ENCODE data around the gene SGPL1.
A peak's percentile ranks its signal among the peaks of the same experiment; 100 is the strongest.

Gene SGPL1

GRCh38 chr10:70811881-70812280, 3.9 kb upstream of the SGPL1 start:
- no peak for FAIRE-seq

GRCh38 chr10:70812814-70813213, 2.9 kb upstream of the SGPL1 start:
- no peak for FAIRE-seq

GRCh38 chr10:70814126-70814525, 1.6 kb upstream of the SGPL1 start:
- FAIRE-seq = no peak

GRCh38 chr10:70816220-70816894, 609 bp downstream of the SGPL1 start:
- peak; percentile 94 for FAIRE-seq

GRCh38 chr10:70820976-70821750, 5.4 kb downstream of the SGPL1 start:
- FAIRE-seq = no peak

- no peak for FAIRE-seq
Observed at GRCh38 chr10:70822076-70822820, 6.5 kb downstream of the SGPL1 start.

- FAIRE-seq = no peak
Observed at GRCh38 chr10:70827086-70827757, 11.5 kb downstream of the SGPL1 start.

GRCh38 chr10:70828923-70829322, 13.2 kb downstream of the SGPL1 start:
- no peak for FAIRE-seq

GRCh38 chr10:70829543-70829942, 13.8 kb downstream of the SGPL1 start:
- FAIRE-seq = no peak

GRCh38 chr10:70830164-70830563, 14.4 kb downstream of the SGPL1 start:
- FAIRE-seq = no peak

- no peak for FAIRE-seq
Observed at GRCh38 chr10:70832221-70832620, 16.5 kb downstream of the SGPL1 start.

GRCh38 chr10:70832852-70833528, 17.2 kb downstream of the SGPL1 start:
- no peak for FAIRE-seq

GRCh38 chr10:70833601-70834000, 17.9 kb downstream of the SGPL1 start:
- no peak for FAIRE-seq

GRCh38 chr10:70834021-70834420, 18.3 kb downstream of the SGPL1 start:
- FAIRE-seq = no peak

- no peak for FAIRE-seq
Observed at GRCh38 chr10:70834441-70835151, 18.8 kb downstream of the SGPL1 start.

- FAIRE-seq = no peak
Observed at GRCh38 chr10:70836319-70836718, 20.6 kb downstream of the SGPL1 start.

GRCh38 chr10:70837660-70838059, 21.9 kb downstream of the SGPL1 start:
- no peak for FAIRE-seq

- FAIRE-seq = no peak
Observed at GRCh38 chr10:70838270-70838805, 22.6 kb downstream of the SGPL1 start.

- FAIRE-seq = no peak
Observed at GRCh38 chr10:70840836-70841235, 25.1 kb downstream of the SGPL1 start.

- FAIRE-seq = no peak
Observed at GRCh38 chr10:70843333-70843732, 27.6 kb downstream of the SGPL1 start.

GRCh38 chr10:70843776-70844489, 28.2 kb downstream of the SGPL1 start:
- FAIRE-seq = no peak

Measured in endometrium (tissue), 2 donors.